GM12878 (cell line): ENCODE data around the gene TMEM97. TPM values are rescaled to one million over a fixed set of nuclear protein-coding genes. Genes with fewer than 3 reads are reported as not detected.

ENCODE experiments used
- ATAC-seq: fragments of 200-7000 bp; cut with Tn5 transposase; 3 replicates; pipeline ENCODE4 v1.9.1; 2020; ENCODE audit warnings: mild to moderate bottlenecking, moderate library complexity
- BruUV-seq: library from RNA; stranded (reverse); fragments of 400-500 nt; replicated peaks from 2 replicates; lab custom pipeline; 2021; lab: Mats Ljungman, UMichigan
- CTCF ChIA-PET: fragments of 300-600 bp; sonication (Branson Sonifier 250); formaldehyde crosslinking; extraction: SDS; loops from one replicate; lab custom pipeline; 2021; ENCODE audit warnings: inconsistent platforms; lab: Yijun Ruan, JAX
- POLR2A ChIA-PET: fragments of 350-600 bp; formaldehyde crosslinking; extraction: SDS; loops from one replicate; lab custom pipeline; 2021; ENCODE audit warnings: inconsistent platforms; lab: Charles Lee
- RAD21 ChIA-PET: fragments of 300-600 bp; sonication (Branson Sonifier 250); formaldehyde crosslinking; loops from one replicate; lab custom pipeline; 2023; ENCODE audit warnings: antibody characterized with exemption; ENCODE audit not compliant: unreplicated experiment; lab: Charles Lee
- SMC1A ChIA-PET: fragments of 300-600 bp; sonication (Branson Sonifier 250); formaldehyde crosslinking; loops from one replicate; lab custom pipeline; 2023; ENCODE audit not compliant: unreplicated experiment, uncharacterized antibody; lab: Charles Lee
- DNase-seq: peaks from one replicate; pipeline ENCODE4 v3.0.0-alpha.2; 2011; ENCODE audit warnings: low read depth, low spot score
- FAIRE-seq: peaks from 3 replicates; lab custom pipeline; 2011; peaks lifted over from hg19 to GRCh38; lab: Jason Lieb, UNC
- H2AFZ ChIP-seq: 2 replicates; pipeline ENCODE4 v1.6.0; 2011; ENCODE audit warnings: low read depth, low read length, control low read depth; ENCODE audit not compliant: control insufficient read depth
- H3K27ac ChIP-seq: 2 replicates; pipeline ENCODE4 v1.5.1; 2011; ENCODE audit warnings: control low read depth; ENCODE audit not compliant: control insufficient read depth, insufficient read depth
- H3K27me3 ChIP-seq, 2 experiments: replicated peaks in 1 of 2; 2 replicates each; pipeline versions ENCODE4 v1.6.0 to v1.6.1; 2011; ENCODE audit warnings: low read length in 1 of 2; ENCODE audit not compliant: control insufficient read depth in 2 of 2, insufficient read depth in 2 of 2
- H3K36me3 ChIP-seq, 2 experiments: 2 replicates each; pipeline ENCODE4 v1.5.1; 2011; ENCODE audit warnings: low read length in 1 of 2; ENCODE audit not compliant: control insufficient read depth in 2 of 2, insufficient read depth in 2 of 2
- H3K4me1 ChIP-seq: 2 replicates; pipeline ENCODE4 v1.6.1; 2011; ENCODE audit warnings: mild to moderate bottlenecking, low read length, moderate library complexity, mixed read lengths; ENCODE audit not compliant: control insufficient read depth, insufficient read depth
- H3K4me2 ChIP-seq: 2 replicates; pipeline ENCODE4 v1.6.0; 2011; ENCODE audit warnings: control low read depth; ENCODE audit not compliant: control insufficient read depth, insufficient read depth
- H3K4me3 ChIP-seq: fragments of 200-600 bp; sonication (generic); 2 replicates; pipeline ENCODE4 v1.5.1; 2016
- H3K79me2 ChIP-seq: 2 replicates; pipeline ENCODE4 v1.6.0; 2011; ENCODE audit warnings: low read length; ENCODE audit not compliant: control insufficient read depth, insufficient read depth
- H3K9ac ChIP-seq: 2 replicates; pipeline ENCODE4 v1.8.0; 2011; ENCODE audit warnings: low read length, control low read depth, mixed read lengths; ENCODE audit not compliant: control insufficient read depth, insufficient read depth
- H3K9me3 ChIP-seq: replicated peaks from 3 replicates; pipeline ENCODE4 v1.5.1; 2011; ENCODE audit warnings: mild to moderate bottlenecking, low read length; ENCODE audit not compliant: control insufficient read depth, insufficient read depth
- H4K20me1 ChIP-seq: 2 replicates; pipeline ENCODE4 v1.6.0; 2011; ENCODE audit not compliant: control insufficient read depth, insufficient read depth
- ATF7 ChIP-seq: fragments of 450-650 bp; IDR thresholded peaks from 2 replicates; pipeline ENCODE4 v1.6.1; 2016; ENCODE audit warnings: low read depth, mild to moderate bottlenecking
- BCL11A ChIP-seq: IDR thresholded peaks from 2 replicates; pipeline ENCODE4 v1.6.1; 2011; ENCODE audit warnings: low read depth, low read length
- BMI1 ChIP-seq: fragments of 450-650 bp; IDR thresholded peaks from 2 replicates; pipeline ENCODE4 v1.6.1; 2016; ENCODE audit warnings: mild to moderate bottlenecking, moderate library complexity, borderline replicate concordance
- CBFB ChIP-seq: IDR thresholded peaks from 2 replicates; pipeline ENCODE4 v1.6.1; 2016; ENCODE audit warnings: antibody characterized with exemption, low read depth
- E2F4 ChIP-seq: IDR thresholded peaks from 2 replicates; pipeline ENCODE4 v1.6.1; 2012; ENCODE audit warnings: low read depth, low read length, improper control_type of control experiment
- ESRRA ChIP-seq: IDR thresholded peaks from 2 replicates; pipeline ENCODE4 v1.6.1; 2012; ENCODE audit warnings: mild to moderate bottlenecking, low read length, improper control_type of control experiment
- EZH2 ChIP-seq: IDR thresholded peaks from 2 replicates; pipeline ENCODE4 v1.6.1; 2012; ENCODE audit warnings: low read depth, mild to moderate bottlenecking, control low read depth, inconsistent platforms, low read length, borderline replicate concordance; ENCODE audit not compliant: control insufficient read depth
- HDGF ChIP-seq: fragments of 450-650 bp; IDR thresholded peaks from 2 replicates; pipeline ENCODE4 v1.6.1; 2016; ENCODE audit warnings: antibody characterized with exemption
- IRF3 ChIP-seq: fragments of 450-650 bp; IDR thresholded peaks from 2 replicates; pipeline ENCODE4 v1.6.1; 2014; ENCODE audit warnings: mild to moderate bottlenecking
- IRF5 ChIP-seq: fragments of 450-650 bp; IDR thresholded peaks from 2 replicates; pipeline ENCODE4 v1.6.1; 2017; ENCODE audit warnings: borderline replicate concordance
- MTA3 ChIP-seq: IDR thresholded peaks from 2 replicates; pipeline ENCODE4 v1.6.1; 2012; ENCODE audit warnings: low read length, inconsistent platforms, borderline replicate concordance
- RB1 ChIP-seq: fragments of 450-650 bp; formaldehyde crosslinking; IDR thresholded peaks from 2 replicates; pipeline ENCODE4 v1.6.1; 2017; ENCODE audit warnings: mild to moderate bottlenecking, borderline replicate concordance
- SMAD5 ChIP-seq: IDR thresholded peaks from 2 replicates; pipeline ENCODE4 v1.6.1; 2016; ENCODE audit warnings: antibody characterized with exemption, low read depth
- SP1 ChIP-seq: IDR thresholded peaks from one replicate; pipeline ENCODE4 v1.6.1; 2011; ENCODE audit warnings: low read depth, low read length
- SUPT20H ChIP-seq: IDR thresholded peaks from 2 replicates; pipeline ENCODE4 v1.6.1; 2011; ENCODE audit warnings: low read depth, mild to moderate bottlenecking, low read length, moderate library complexity, borderline replicate concordance; ENCODE audit not compliant: control insufficient read depth
- WRNIP1 ChIP-seq: IDR thresholded peaks from 2 replicates; pipeline ENCODE4 v1.6.1; 2011; ENCODE audit warnings: low read depth, low read length, improper control_type of control experiment, borderline replicate concordance
- YBX1 ChIP-seq: fragments of 450-650 bp; IDR thresholded peaks from 2 replicates; pipeline ENCODE4 v1.6.1; 2016; ENCODE audit warnings: antibody characterized with exemption
- WGBS: methylation state at CpG from one replicate; pipeline ENCODE4 v1.1.6; 2016; ENCODE audit warnings: low lambda C conversion rate; ENCODE audit not compliant: insufficient replicate concordance, insufficient coverage; ENCODE audit errors: missing lambda C conversion rate; 5-methylcytosine and 5-hydroxymethylcytosine counted together
- in situ Hi-C: fragments of 300-500 bp; cut with MboI; formaldehyde crosslinking; loops from 9 replicates; pipeline ENCODE4 v1.14.3; 2018; ENCODE audit warnings: mixed read lengths
- intact Hi-C: fragments of 100-400 bp; cut with micrococcal nuclease; formaldehyde crosslinking; loops from one replicate; pipeline ENCODE4 v1.14.2; 2022; ENCODE audit not compliant: unreplicated experiment
- polyA plus RNA-seq, 11 experiments: library from polyadenylated mRNA; depleted of rRNA in 4 of 11; unstranded in 6 of 11; stranded (reverse) in 5 of 11; fragments of >200 nt; fragmentation: Nextera tagmentation in 4 of 11; fragmentation: Illumina TruSeq in 1 of 11; extraction: Ambion mirVana in 4 of 11; extraction: Trizol in 1 of 11; gene quantifications; 1 replicate in 1 of 11; 2 replicates in 10 of 11; pipeline versions ENCODE4 v1.2.1 to v1.2.3, GENCODE V29; 2011 to 2016; ENCODE audit warnings: inconsistent platforms in 2 of 11, missing spikeins in 2 of 11, low read depth in 1 of 11
- total RNA-seq, 4 experiments: library from RNA; depleted of rRNA in 3 of 4; stranded (reverse); fragments of >200 nt in 3 of 4; fragmentation: Illumina TruSeq in 1 of 4; extraction: Trizol in 1 of 4; gene quantifications; 2 replicates each; pipeline versions ENCODE4 v1.2.1 to v1.2.3, GENCODE V29; 2013 to 2021
- TF ChIP-seq, protein P1 (sequence below): fragments of 450-650 bp; conservative IDR thresholded peaks from 2 replicates; pipeline ENCODE4 v1.6.1; 2017; ENCODE audit warnings: mild to moderate bottlenecking, moderate library complexity

TMEM97 gene
- total and polyA plus RNA-seq, 10 of the 15 experiments (the other 5 are each of a cell fraction or from before 2014, with no cell fraction given): 58.0 to 134 (median 86.0) TPM

- BruUV-seq: TSS peak; percentile 67
- intact Hi-C loops (loop anchor here (1.0 kb wide), 2 partner anchors 15 to 23 kb away; partner anchors contain the start of genes POLDIP2 and TMEM97), in situ Hi-C loops (loop anchor here (10.0 kb wide), 1 partner anchor 620 kb away; the partner anchor contains the start of gene PHF12)
- Histone ChIP-seq H3K79me2 (peaks cover 19% of the 10 kb centered on the region), H3K9me3 (no peaks in the 10 kb centered on the region), H2AFZ (peak overlapping the region; percentile 85), H3K4me3 (peak overlapping the region; percentile 88), H3K27me3 (no peaks in the 10 kb centered on the region), H4K20me1 (no peaks in the 10 kb centered on the region; the same call in 1 of the 2 replicates), H3K9ac (peak overlapping the region; percentile 63), H3K27ac (peak overlapping the region; percentile 36), H3K36me3 (peaks cover 0 to 2% of the 10 kb centered on the region in 2 experiments; a peak in 2 of 4 replicates), H3K4me2 (peak overlapping the region; percentile 86), H3K4me1 (peaks cover 3% of the 10 kb centered on the region)
- POLR2A ChIA-PET: interaction anchor here (0.5 to 2.4 kb wide), 12 partner anchors 13 to 852 kb away, joined by 3 to 26 read pairs (median 4); partner anchors contain the start of genes PIGS, POLDIP2 and TMEM97
- DNase-seq: no peak
- no peak for ATAC-seq
- RAD21 ChIA-PET: interaction anchor here (0.8 to 3.9 kb wide), 11 partner anchors 9 to 575 kb away, joined by 3 to 31 read pairs (median 5); partner anchors contain the start of genes POLDIP2 and TMEM97
- CTCF ChIA-PET: interaction anchor here (0.6 to 3.6 kb wide), 13 partner anchors 9 to 529 kb away, joined by 3 to 29 read pairs (median 6); partner anchors contain the start of genes POLDIP2 and TMEM97
- 9% methylated on average over 18 of the region's 18 CpGs for whole genome bisulfite sequencing
- SMC1A ChIA-PET: interaction anchor here (1.0 to 3.6 kb wide), 9 partner anchors 9 to 82 kb away, joined by 3 to 27 read pairs (median 6); partner anchors contain the start of gene POLDIP2
- TF ChIP-seq SMAD5 (no peak), SP1 (no peak), ESRRA (no peak), E2F4 (no peak), RB1 (no peak), EZH2 (no peak), HDGF (no peak), BMI1 (no peak), MTA3 (no peak), IRF5 (no peak), SUPT20H (no peak), CBFB (no peak), ATF7 (no peak), WRNIP1 (no peak), YBX1 (no peak), BCL11A (no peak), IRF3 (no peak)
- TF ChIP-seq, protein P1, sequence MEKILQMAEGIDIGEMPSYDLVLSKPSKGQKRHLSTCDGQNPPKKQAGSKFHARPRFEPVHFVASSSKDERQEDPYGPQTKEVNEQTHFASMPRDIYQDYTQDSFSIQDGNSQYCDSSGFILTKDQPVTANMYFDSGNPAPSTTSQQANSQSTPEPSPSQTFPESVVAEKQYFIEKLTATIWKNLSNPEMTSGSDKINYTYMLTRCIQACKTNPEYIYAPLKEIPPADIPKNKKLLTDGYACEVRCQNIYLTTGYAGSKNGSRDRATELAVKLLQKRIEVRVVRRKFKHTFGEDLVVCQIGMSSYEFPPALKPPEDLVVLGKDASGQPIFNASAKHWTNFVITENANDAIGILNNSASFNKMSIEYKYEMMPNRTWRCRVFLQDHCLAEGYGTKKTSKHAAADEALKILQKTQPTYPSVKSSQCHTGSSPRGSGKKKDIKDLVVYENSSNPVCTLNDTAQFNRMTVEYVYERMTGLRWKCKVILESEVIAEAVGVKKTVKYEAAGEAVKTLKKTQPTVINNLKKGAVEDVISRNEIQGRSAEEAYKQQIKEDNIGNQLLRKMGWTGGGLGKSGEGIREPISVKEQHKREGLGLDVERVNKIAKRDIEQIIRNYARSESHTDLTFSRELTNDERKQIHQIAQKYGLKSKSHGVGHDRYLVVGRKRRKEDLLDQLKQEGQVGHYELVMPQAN: no peak
- FAIRE-seq: no peak
These were observed 15.7 kb downstream of the TMEM97 start for GRCh38 chr17:28334666-28335200.
